Measurements from ENCODE around the gene OR2T35.

The OR2T35 gene

GRCh38 chr1:248625971-248626370, 19.1 kb downstream of the OR2T35 start:
- no peak for DNase-seq

GRCh38 chr1:248625166-248625565, 19.9 kb downstream of the OR2T35 start:
- no peak for DNase-seq

DNA sequence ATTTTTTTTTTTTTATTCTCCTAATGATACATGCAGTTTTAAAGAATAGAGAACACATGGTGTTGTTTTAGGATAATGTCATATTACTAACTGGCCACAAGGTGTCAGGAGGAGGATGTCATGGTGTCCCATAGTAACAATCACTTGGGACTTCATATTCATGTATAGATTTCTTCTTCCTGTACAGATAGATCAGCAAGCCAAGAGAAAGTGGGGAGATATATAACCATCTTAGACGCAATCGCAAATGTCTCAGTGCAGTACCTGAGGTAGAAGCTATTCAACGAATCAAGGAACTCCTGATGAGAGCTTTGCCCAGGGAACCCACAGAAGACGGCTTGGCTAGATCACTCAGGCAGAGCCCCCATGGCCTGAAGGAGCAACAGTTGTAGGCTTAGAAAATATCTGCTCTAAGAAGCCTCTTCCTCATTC, 22.5 kb downstream of the OR2T35 start:
- peak; percentile 26 to 75 for DNase-seq

DNA sequence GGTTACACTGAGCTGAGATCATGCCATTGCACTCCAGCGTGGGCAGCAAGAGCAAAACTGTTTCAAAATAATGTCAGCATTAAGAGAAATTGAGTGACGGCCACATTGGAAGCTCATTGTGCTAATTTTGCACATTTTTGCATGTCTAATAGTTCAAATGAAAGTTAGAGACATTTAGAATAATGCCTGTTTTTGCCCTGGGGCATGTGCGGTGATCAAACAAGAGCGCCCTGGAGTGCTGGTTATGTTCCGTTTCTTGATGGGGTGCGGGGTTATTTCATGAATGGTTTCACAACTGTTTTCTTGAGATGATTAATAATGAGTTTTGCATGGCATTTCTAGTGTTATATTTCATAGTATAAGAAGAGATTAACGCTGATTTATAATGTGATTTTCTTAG, 23.3 kb downstream of the OR2T35 start:
- no peak for DNase-seq

DNA sequence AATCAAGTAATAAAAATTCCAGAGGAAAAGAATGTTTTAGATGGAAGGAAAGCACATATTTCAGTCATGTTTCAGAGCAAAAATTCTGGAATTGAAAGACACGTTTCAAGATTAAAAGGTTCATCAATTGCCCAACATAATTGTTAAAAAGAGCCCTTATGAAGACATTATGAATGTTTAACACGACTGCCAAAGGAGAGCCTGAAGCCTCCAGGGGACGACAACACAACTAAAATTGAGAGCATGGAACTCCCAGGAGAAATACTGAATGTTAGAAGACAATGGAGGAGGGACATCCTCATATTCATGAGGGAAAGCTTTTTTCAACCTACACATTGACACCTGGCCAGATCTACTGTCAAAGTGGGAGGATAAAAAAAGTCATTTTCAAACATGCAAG, 26.2 kb downstream of the OR2T35 start:
- DNase-seq, result peak; percentile 45 to 74

DNA sequence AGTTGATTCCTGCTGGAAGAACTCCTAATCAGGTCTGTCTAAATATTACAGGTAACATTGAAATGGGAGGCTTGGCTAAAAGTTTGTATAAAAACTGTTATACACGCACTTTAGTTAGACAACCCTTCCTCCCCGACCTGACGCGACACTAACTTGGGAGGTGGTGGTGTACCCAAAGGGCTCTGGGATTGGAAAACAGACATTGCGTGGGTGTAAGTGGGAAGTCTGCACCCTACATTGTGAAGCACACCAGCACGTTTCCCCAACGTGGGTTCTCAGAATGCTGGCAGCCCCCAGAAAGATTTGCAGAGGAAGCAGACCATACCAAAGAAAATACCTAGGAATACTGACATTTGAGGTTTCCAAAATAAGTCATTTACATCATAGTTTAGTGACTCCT, 27.0 kb downstream of the OR2T35 start:
- no peak for DNase-seq

GRCh38 chr1:248613742-248614141, 31.3 kb downstream of the OR2T35 start:
- DNase-seq, result no peak

GRCh38 chr1:248611883-248612414, 33.1 kb downstream of the OR2T35 start:
- DNase-seq, result no peak

DNA sequence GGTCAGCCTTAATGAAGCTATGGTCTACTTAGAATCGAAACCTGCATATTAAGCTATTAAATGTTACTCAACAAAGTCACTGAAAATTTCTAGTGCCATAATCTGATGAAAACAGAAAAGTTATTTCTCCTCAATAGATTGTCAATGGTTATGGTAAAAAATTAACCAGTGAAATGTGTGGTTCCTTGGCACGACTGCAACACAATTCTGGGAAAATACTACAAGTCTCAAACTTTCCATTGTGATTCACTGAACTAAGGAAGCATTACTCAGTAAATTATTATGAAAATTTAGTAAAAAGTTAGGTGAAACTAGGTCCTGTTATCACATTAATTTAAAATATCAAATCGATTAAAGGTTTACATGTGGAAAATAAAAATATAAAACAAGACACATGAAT, 34.8 kb downstream of the OR2T35 start:
- no peak for DNase-seq

- no peak for DNase-seq
Observed at GRCh38 chr1:248599396-248599795, 45.7 kb downstream of the OR2T35 start.

DNA sequence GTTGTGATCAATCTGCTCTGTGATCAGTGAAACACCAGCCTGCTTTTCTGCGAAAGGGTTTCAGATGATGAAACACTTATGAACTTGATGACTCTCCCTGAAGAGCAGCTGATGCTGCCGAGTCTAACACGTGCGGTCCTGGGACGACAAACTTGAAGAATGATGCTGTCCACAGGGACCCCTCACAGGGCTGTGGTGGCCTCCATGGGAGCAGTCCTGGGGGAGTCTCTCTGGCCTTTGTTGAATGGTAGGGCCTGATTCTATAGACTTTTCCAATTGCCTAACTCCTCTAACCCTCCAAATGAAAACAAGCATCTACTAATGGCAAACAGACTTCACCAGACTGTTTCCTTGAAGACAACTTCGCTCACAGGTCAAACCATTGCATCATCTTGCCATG, 47.5 kb downstream of the OR2T35 start, which contains the start of gene OR2T10:
Gene OR2T10 (minus strand): TSS at position 112 of the 400 bp plus-strand sequence. CDS start 3,932 bp downstream, outside the sequence.
- DNase-seq, result no peak

DNA sequence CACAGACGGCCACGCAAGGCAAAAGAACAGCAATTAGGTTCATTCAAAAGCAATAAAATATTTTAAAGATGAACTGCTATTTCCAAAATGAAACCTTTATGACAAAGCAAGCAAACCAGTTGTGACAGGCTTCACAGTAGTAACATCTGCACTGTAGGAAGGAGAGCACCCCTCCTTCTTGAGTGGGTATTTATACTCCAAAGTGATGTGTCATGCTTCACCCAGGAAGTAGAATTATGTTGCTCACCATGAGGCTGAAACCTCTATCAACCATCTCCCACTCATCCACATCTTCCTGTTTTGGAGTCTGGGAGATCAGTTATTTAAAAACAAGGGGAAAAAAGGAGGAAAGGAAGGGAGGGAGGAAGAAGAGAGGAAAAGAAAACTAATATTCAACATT, 48.5 kb downstream of the OR2T35 start:
- no peak for DNase-seq

- DNase-seq, result no peak
Observed at GRCh38 chr1:248593226-248593625, 51.9 kb downstream of the OR2T35 start.

- DNase-seq, result no peak
Observed at GRCh38 chr1:248592655-248593054, 52.4 kb downstream of the OR2T35 start.

DNA sequence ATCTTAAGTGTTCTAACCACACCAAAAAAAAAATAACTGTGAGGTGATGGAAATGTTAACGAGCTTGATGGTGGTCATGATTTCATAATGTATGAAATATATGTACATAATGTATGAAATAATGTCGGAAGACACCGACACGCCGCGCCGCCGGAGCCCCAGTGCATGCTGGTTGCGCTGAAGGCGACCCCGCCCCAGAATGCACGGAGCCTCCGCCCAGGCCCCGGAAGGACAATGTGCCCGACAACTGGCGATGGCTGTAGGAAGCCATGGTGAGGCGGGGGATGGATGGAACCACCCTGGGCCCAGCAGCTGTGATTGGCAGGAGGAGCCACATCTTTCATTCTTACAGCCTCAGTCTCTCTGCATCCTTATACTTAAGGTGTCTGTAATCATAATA, 55.0 kb downstream of the OR2T35 start:
- DNase-seq, result no peak

DNA sequence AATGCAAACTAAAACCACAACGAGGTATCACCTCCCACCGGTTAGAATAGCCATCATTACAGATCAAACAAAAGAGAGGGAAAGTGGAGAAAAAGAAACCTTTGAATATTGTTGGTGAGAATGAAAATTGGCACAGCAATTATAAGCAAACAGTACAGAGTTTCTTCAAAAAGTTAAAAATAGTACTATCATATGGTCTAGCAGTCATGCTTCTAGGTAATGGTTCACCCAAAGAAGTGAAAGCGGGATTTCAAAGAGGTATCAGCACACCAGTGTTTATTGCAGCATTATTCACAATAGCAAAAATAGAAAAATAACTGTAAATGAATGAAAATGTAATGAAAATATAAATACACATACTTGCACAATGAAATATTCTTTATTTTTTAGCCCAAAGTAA, 55.7 kb downstream of the OR2T35 start:
- no peak for DNase-seq

All from SW 1271 (cell line).